Astrocyte (in vitro differentiated cells and primary cell): ENCODE results near the gene IL13. TPM values are rescaled to one million over a fixed set of nuclear protein-coding genes. Genes with fewer than 3 reads are reported as not detected.

Source experiments
- DNase-seq: peaks from one replicate; pipeline ENCODE4 v3.0.0-alpha.2; 2010; ENCODE audit warnings: low read depth
- FAIRE-seq: peaks from 2 replicates; lab custom pipeline; 2011; peaks lifted over from hg19 to GRCh38; lab: Jason Lieb, UNC
- H2AFZ ChIP-seq: 2 replicates; pipeline ENCODE4 v1.6.0; 2012; ENCODE audit warnings: low read depth, low read length, inconsistent platforms
- H3K27ac ChIP-seq: 2 replicates; pipeline ENCODE4 v1.5.1; 2011; ENCODE audit warnings: low read depth, low read length, inconsistent platforms
- H3K27me3 ChIP-seq: 2 replicates; pipeline ENCODE4 v1.6.0; 2011; ENCODE audit warnings: low read length, inconsistent platforms; ENCODE audit not compliant: insufficient read depth
- H3K36me3 ChIP-seq: 2 replicates; pipeline ENCODE4 v1.5.1; 2011; ENCODE audit warnings: low read length, inconsistent platforms; ENCODE audit not compliant: insufficient read depth
- H3K4me1 ChIP-seq: 2 replicates; pipeline ENCODE4 v1.5.1; 2011; ENCODE audit warnings: low read length, inconsistent platforms; ENCODE audit not compliant: insufficient read depth
- H3K4me2 ChIP-seq: 2 replicates; pipeline ENCODE4 v1.6.0; 2012; ENCODE audit warnings: low read length, inconsistent platforms
- H3K4me3 ChIP-seq: 2 replicates; pipeline ENCODE4 v1.5.1; 2011; ENCODE audit warnings: low read depth, mild to moderate bottlenecking, low read length, inconsistent platforms; ENCODE audit not compliant: insufficient read depth
- H3K79me2 ChIP-seq: 2 replicates; pipeline ENCODE4 v1.6.0; 2012; ENCODE audit warnings: mild to moderate bottlenecking, low read length, inconsistent platforms; ENCODE audit not compliant: insufficient read depth
- H3K9ac ChIP-seq: 2 replicates; pipeline ENCODE4 v1.6.0; 2012; ENCODE audit warnings: mild to moderate bottlenecking, low read length, inconsistent platforms
- H3K9me3 ChIP-seq: 2 replicates; pipeline ENCODE4 v1.5.1; 2012; ENCODE audit warnings: low read depth, mild to moderate bottlenecking, low read length, inconsistent platforms; ENCODE audit not compliant: insufficient read depth
- H4K20me1 ChIP-seq: 2 replicates; pipeline ENCODE4 v1.6.0; 2012; ENCODE audit warnings: low read length, inconsistent platforms; ENCODE audit not compliant: insufficient read depth
- H3K27ac Mint-ChIP-seq: one replicate; pipeline ENCODE4 v1.8.0; 2021; ENCODE audit warnings: mild to moderate bottlenecking, mixed read lengths; ENCODE audit not compliant: unreplicated experiment
- H3K27me3 Mint-ChIP-seq: one replicate; pipeline ENCODE4 v1.8.0; 2021; ENCODE audit warnings: low read depth, mixed read lengths; ENCODE audit not compliant: unreplicated experiment
- H3K36me3 Mint-ChIP-seq: one replicate; pipeline ENCODE4 v1.8.0; 2021; ENCODE audit warnings: low read depth, mixed read lengths; ENCODE audit not compliant: unreplicated experiment
- H3K4me1 Mint-ChIP-seq: one replicate; pipeline ENCODE4 v1.8.0; 2021; ENCODE audit warnings: low read depth, mixed read lengths; ENCODE audit not compliant: unreplicated experiment
- H3K4me3 Mint-ChIP-seq: one replicate; pipeline ENCODE4 v1.8.0; 2021; ENCODE audit warnings: mild to moderate bottlenecking, moderate library complexity, mixed read lengths; ENCODE audit not compliant: unreplicated experiment
- H3K9me3 Mint-ChIP-seq: one replicate; pipeline ENCODE4 v1.8.0; 2021; ENCODE audit warnings: mild to moderate bottlenecking, mixed read lengths; ENCODE audit not compliant: unreplicated experiment
- EZH2 ChIP-seq: IDR thresholded peaks from 2 replicates; pipeline ENCODE4 v1.6.1; 2012; ENCODE audit warnings: mild to moderate bottlenecking, low read length, inconsistent platforms; ENCODE audit not compliant: insufficient read depth
- total RNA-seq: library from RNA; stranded (reverse); gene quantifications from 2 replicates; pipeline ENCODE4 v1.2.1, GENCODE V29; 2021
- TF ChIP-seq, protein P1 (sequence below): IDR thresholded peaks from 2 replicates; pipeline ENCODE4 v1.5.1; 2011; ENCODE audit warnings: low read depth, mild to moderate bottlenecking, inconsistent platforms, low read length, moderate library complexity; ENCODE audit not compliant: insufficient read depth

The IL13 gene
- total RNA-seq, 1 donor from 2014 or later, result not detected

DNA sequence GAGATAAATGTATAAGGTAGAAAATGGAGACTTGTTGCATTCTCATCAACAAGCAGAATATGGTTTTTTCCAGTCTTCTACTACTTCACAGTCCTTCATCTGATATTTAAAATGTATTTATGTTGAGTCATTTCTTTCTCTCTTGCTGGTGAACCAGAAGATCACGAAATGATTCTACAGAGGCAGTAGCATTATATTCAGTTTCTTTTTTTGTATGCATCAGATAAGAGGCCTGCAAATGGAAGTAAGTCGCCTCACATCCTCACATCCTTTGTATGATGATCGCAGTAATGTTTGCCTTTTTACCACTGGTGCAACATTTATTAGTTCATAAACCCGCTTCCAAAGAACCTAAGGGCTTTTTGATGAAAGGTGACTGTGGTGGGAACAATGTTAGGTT lies 22.1 kb upstream of the IL13 start:
- Histone ChIP-seq H3K79me2 (no peaks in the 10 kb centered on the region), H3K4me2 (no peak overlapping the region), H3K9me3 (no peaks in the 10 kb centered on the region), H2AFZ (no peak overlapping the region), H3K4me1 (no peaks in the 10 kb centered on the region), H4K20me1 (no peaks in the 10 kb centered on the region), H3K27ac (no peak overlapping the region), H3K9ac (no peak overlapping the region), H3K36me3 (peaks cover 6% of the 10 kb centered on the region), H3K27me3 (no peaks in the 10 kb centered on the region), H3K4me3 (no peak overlapping the region)
- H3K36me3 Mint-ChIP-seq, result peaks cover 12% of the 10 kb centered on the region
- H3K9me3 Mint-ChIP-seq, result peaks cover 2% of the 10 kb centered on the region
- no peaks in the 10 kb centered on the region for H3K27me3 Mint-ChIP-seq
- TF ChIP-seq, protein P1, sequence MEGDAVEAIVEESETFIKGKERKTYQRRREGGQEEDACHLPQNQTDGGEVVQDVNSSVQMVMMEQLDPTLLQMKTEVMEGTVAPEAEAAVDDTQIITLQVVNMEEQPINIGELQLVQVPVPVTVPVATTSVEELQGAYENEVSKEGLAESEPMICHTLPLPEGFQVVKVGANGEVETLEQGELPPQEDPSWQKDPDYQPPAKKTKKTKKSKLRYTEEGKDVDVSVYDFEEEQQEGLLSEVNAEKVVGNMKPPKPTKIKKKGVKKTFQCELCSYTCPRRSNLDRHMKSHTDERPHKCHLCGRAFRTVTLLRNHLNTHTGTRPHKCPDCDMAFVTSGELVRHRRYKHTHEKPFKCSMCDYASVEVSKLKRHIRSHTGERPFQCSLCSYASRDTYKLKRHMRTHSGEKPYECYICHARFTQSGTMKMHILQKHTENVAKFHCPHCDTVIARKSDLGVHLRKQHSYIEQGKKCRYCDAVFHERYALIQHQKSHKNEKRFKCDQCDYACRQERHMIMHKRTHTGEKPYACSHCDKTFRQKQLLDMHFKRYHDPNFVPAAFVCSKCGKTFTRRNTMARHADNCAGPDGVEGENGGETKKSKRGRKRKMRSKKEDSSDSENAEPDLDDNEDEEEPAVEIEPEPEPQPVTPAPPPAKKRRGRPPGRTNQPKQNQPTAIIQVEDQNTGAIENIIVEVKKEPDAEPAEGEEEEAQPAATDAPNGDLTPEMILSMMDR, result no peak
- no peak for TF ChIP-seq EZH2
- no peak overlapping the region for H3K27ac Mint-ChIP-seq
- no peak overlapping the region for H3K4me3 Mint-ChIP-seq
- peaks cover 6% of the 10 kb centered on the region for H3K4me1 Mint-ChIP-seq
- DNase-seq (no peak), FAIRE-seq (no peak)

DNA sequence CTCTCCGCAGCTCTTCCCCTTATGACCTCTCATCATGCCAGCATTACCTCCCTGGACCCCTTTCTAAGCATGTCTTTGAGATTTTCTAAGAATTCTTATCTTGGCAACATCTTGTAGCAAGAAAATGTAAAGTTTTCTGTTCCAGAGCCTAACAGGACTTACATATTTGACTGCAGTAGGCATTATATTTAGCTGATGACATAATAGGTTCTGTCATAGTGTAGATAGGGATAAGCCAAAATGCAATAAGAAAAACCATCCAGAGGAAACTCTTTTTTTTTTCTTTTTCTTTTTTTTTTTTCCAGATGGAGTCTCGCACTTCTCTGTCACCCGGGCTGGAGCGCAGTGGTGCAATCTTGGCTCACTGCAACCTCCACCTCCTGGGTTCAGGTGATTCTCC lies 20.7 kb upstream of the IL13 start:
- no peak overlapping the region for H3K4me3 Mint-ChIP-seq
- FAIRE-seq (no peak), DNase-seq (no peak)
- H3K9me3 ChIP-seq, result no peaks in the 10 kb centered on the region
- TF ChIP-seq EZH2, result no peak
- TF ChIP-seq, protein P1, result no peak
- H3K4me3 ChIP-seq, result no peak overlapping the region
- no peaks in the 10 kb centered on the region for H4K20me1 ChIP-seq
- H3K9me3 Mint-ChIP-seq, result no peaks in the 10 kb centered on the region
- H3K36me3 ChIP-seq, result peaks cover 12% of the 10 kb centered on the region
- H3K4me1 Mint-ChIP-seq, result peaks cover 6% of the 10 kb centered on the region
- H3K36me3 Mint-ChIP-seq, result peaks cover 8% of the 10 kb centered on the region
- H3K27ac Mint-ChIP-seq, result no peak overlapping the region
- no peaks in the 10 kb centered on the region for H3K27me3 Mint-ChIP-seq
- H3K4me2 ChIP-seq, result no peak overlapping the region
- no peaks in the 10 kb centered on the region for H3K27me3 ChIP-seq
- no peak overlapping the region for H3K27ac ChIP-seq
- H3K9ac ChIP-seq, result no peak overlapping the region
- no peaks in the 10 kb centered on the region for H3K4me1 ChIP-seq
- H2AFZ ChIP-seq, result no peak overlapping the region
- H3K79me2 ChIP-seq, result no peaks in the 10 kb centered on the region

DNA sequence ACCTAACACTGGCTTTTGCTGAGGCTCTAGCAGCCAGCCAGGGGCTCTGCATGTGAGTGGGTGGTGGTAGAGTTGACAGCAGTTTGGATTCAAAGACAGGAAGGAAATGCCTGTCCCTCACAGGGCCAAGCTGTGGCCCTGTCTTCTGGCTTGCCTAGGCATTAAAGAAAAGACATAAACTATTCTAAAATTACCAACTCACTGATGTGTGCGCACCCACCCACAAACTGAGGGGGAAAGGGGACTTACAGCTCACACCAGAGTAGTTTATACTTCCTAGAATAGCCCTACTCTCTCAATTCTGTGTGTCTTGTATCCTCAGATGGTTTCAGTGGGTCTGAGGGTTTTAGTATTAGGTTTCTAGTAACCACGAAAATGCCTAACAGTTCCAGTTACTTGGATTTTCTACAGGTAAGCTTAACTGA lies 18.3 kb upstream of the IL13 start:
- Mint-ChIP-seq H3K4me3 (no peak overlapping the region), H3K36me3 (peaks cover 18% of the 10 kb centered on the region), H3K9me3 (no peaks in the 10 kb centered on the region), H3K4me1 (peaks cover 6% of the 10 kb centered on the region), H3K27me3 (no peaks in the 10 kb centered on the region), H3K27ac (no peak overlapping the region)
- no peaks in the 10 kb centered on the region for H4K20me1 ChIP-seq
- no peak overlapping the region for H2AFZ ChIP-seq
- H3K4me3 ChIP-seq, result no peak overlapping the region
- H3K9me3 ChIP-seq, result no peaks in the 10 kb centered on the region
- H3K4me1 ChIP-seq, result no peaks in the 10 kb centered on the region
- FAIRE-seq (no peak), DNase-seq (no peak)
- peaks cover 16% of the 10 kb centered on the region for H3K36me3 ChIP-seq
- no peak overlapping the region for H3K27ac ChIP-seq
- TF ChIP-seq, protein P1, result no peak
- TF ChIP-seq EZH2, result no peak
- no peaks in the 10 kb centered on the region for H3K27me3 ChIP-seq
- no peak overlapping the region for H3K4me2 ChIP-seq
- H3K9ac ChIP-seq, result no peak overlapping the region
- H3K79me2 ChIP-seq, result no peaks in the 10 kb centered on the region
